GM12891 (cell line): ENCODE measurements around the gene SCAPER.

Experiments
- POLR2A ChIP-seq: IDR thresholded peaks from 2 replicates; pipeline ENCODE4 v1.6.1; 2011; ENCODE audit warnings: low read depth, low read length, control low read depth
- SPI1 ChIP-seq: IDR thresholded peaks from 2 replicates; pipeline ENCODE4 v1.6.1; 2011; ENCODE audit warnings: low read depth, low read length, control low read depth
- TAF1 ChIP-seq: IDR thresholded peaks from 2 replicates; pipeline ENCODE4 v1.6.1; 2011; ENCODE audit warnings: low read depth, low read length, control low read depth

DNA sequence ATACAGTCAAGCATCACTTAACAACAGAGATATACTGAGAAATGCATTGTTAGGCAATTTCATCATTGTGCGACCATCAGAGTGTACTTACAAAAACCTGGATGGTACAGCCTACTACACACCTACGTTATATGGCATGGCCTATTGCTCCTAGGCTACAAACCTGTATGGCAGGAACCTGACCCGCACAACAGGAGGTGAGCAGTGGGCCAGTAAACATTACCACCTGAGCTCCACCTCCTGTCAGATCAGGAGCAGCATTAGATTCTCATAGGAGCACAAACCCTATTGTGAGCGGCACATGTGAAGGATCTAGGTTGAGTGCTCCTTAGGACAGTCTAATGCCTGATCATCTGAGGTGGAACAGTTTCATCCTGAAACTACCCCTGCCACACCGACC lies 89.7 kb downstream of the SCAPER start:
- TF ChIP-seq POLR2A (no peak), SPI1 (no peak), TAF1 (no peak)
